GM21825 (cell line): Measurements from ENCODE around the gene TRMT61A.

Experiments
- ATAC-seq: cut with Tn5 transposase; IDR thresholded peaks from one replicate; pipeline ENCODE4 v1.9.1; 2021; ENCODE audit warnings: mild to moderate bottlenecking, moderate library complexity; ENCODE audit not compliant: unreplicated experiment

The TRMT61A gene

GRCh38 chr14:103545915-103546651 is 17.1 kb downstream of the TRMT61A start:
- ATAC-seq, result no peak

GRCh38 chr14:103546652-103547454 is 17.9 kb downstream of the TRMT61A start:
- ATAC-seq, result no peak

DNA sequence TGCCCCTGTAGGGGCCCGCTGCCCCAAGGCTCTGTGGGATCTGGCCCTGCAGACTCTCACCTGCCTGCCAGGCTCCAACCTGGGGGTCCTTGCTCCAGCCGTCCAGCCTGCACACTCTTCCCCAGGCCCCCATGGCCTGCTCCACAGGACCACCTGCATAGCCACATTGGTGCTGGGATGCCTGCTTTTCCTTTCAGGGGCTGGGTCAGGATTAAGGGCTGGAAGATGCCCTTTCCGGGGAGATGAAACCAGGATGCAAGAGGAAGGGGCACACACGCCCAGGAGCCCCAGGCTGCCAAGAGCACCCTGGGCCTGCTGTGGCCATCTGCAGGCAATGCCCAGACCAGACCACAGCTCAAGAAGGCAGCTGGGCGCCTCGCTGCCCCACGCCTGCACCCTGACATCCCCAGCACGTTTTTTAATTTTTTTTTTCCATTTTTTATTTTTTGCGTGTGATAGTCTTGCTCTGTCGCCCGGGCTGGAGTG is 18.5 kb downstream of the TRMT61A start:
- no peak for ATAC-seq

GRCh38 chr14:103547941-103548462 is 19.0 kb downstream of the TRMT61A start:
- no peak for ATAC-seq

GRCh38 chr14:103548463-103549351 is 19.7 kb downstream of the TRMT61A start:
- ATAC-seq, result no peak

- ATAC-seq, result no peak
Measured at GRCh38 chr14:103549361-103550311, 20.6 kb downstream of the TRMT61A start.

GRCh38 chr14:103550451-103551337 is 21.7 kb downstream of the TRMT61A start:
- ATAC-seq, result no peak

GRCh38 chr14:103551338-103551762 is 22.4 kb downstream of the TRMT61A start:
- no peak for ATAC-seq

GRCh38 chr14:103552011-103552845 is 23.2 kb downstream of the TRMT61A start:
- ATAC-seq, result no peak

DNA sequence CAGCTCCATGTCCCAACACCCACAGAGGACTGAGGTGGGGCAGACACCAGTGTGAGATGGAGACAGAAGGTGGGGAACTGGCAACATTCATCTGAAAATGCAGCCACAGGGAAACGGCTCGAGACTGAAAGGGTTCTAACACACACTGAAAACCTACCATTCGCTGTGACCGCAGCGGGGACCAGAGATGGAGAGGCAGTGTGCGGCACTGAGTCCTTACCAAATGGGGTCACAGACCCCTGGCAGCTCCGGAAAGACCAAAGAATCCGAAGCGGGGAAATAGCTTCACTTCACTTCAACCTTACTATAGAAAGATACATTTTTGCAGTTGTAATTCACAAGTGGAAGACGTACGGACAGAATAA is 23.8 kb downstream of the TRMT61A start:
- no peak for ATAC-seq

DNA sequence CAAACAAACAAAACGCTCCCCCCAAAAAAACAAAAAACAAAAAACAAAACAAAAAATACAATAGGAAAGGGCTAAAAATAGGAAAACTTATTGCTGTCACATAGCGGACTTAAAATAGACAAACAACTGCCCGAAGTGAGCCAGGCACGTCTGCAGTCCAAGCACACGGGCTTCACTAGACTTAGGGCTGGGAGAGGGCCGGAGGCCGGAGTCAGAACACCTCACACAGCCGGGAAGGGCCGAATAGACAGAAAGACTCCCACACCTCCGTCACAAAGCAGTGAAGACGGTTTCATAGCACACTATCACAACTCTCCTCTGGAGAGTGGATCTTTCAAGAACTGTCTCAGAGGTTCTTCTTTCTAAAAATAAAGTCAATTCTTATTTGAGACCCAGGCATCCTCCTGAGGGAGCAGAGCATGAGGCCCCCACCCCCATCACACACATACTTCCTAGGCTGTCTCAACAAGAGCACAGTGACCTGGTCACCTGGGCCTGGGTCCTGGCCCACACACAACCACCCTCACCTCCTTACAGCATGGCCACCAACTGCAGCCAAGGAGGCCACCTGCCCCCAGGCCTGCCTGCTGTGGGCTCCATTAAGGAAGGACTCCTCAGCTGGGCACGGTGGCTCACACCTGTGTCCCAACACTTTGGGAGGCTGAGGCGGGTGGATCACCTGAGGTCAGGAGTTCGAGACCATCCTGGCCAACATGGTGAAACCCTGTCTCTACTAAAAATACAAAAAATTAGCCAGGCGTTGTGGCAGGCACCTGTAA is 26.8 kb downstream of the TRMT61A start:
- no peak for ATAC-seq

- no peak for ATAC-seq
Measured at GRCh38 chr14:103556946-103557758, 28.2 kb downstream of the TRMT61A start.

GRCh38 chr14:103558071-103558882 is 29.3 kb downstream of the TRMT61A start:
- ATAC-seq, result no peak

GRCh38 chr14:103559766-103560165 is 30.8 kb downstream of the TRMT61A start:
- no peak for ATAC-seq

DNA sequence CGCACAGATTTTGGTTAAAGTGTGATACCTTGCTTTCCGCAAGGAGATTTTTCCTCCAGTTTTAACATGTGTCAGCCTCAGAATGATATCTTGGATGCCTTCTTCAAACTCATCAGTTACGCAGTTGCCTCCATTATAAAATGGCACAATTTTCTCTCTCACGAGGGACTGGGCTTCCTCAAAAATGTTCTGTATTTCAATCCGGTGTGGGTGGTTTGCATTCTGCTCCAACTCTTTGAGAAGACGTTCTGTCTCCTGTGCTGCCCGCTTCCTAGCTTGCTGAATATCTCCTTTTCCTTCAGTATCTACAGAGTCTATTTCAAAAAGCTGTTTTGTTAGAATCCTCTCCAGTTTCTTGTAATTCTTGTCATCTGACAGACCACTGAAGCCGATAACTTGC is 31.7 kb downstream of the TRMT61A start:
- no peak for ATAC-seq
